Lower leg skin (tissue), 3 donors: ENCODE results near the gene SPAG17.

Experiments
- CTCF ChIP-seq, 3 donors: fragments of 450-650 bp; IDR thresholded peaks; one replicate each; pipeline ENCODE4 v1.5.1; 2016; ENCODE audit warnings: antibody characterized with exemption in 3 of 3, mild to moderate bottlenecking in 3 of 3, moderate library complexity in 2 of 3
- POLR2A ChIP-seq, 2 donors: fragments of 450-650 bp; IDR thresholded peaks; one replicate each; pipeline ENCODE4 v1.6.1; 2016 to 2017; ENCODE audit warnings: antibody characterized with exemption in 2 of 2, mild to moderate bottlenecking in 1 of 2, moderate library complexity in 1 of 2

- TF ChIP-seq CTCF (IDR thresholded peaks at IDR 0.05) (no peak), POLR2A (IDR thresholded peaks at IDR 0.05) (no peak)
Measured at GRCh38 chr1:118073648-118074435, 111.2 kb downstream of the SPAG17 start.
